ENCODE results near the gene ANKRD29. TPM values are rescaled to one million over a fixed set of nuclear protein-coding genes. Genes with fewer than 3 reads are reported as not detected.

The ANKRD29 gene
- polyA plus RNA-seq, 1 of the 3 experiments (the other 2 are of a cell fraction): 8.2 TPM

DNA sequence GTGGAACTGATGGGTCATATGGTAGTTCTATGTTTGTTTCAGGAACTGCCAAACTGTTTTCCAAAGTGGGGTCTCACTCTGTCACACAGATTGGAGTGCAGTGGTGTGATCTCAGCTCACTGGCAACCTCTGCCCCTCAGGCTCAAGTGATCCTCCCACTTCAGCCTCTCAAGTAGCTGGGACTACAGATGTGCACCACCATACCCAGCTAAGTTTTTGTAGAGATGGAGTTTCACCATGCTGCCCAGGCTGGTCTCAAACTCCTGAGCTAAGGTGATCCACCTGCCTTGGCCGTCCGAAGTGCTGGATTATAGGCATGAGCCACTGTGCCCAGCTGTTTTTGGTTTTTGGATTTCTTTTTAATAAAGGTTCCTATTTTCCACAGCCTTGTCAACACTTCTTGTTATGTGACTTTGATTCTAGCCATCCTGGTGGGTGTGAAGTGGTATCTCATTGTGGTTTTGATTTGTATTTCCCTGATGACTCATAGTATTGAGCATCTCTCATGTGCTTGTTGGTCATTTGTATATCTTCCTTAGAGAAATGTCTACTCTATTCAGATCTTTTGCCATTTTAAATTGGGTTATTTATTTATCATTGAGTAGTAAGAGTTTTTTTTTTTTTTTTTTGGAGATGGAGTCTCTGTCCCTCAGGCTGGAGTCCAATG is 99.2 kb downstream of the ANKRD29 start:
- H3K36me3 ChIP-seq (replicated peaks in 1 of 2; ENCODE audit: control insufficient read depth in 1 of 2, insufficient read depth in 2 of 2, low read length in 1 of 2): peaks cover 30 to 54% of the 10 kb centered on the region in 2 experiments
- no peak overlapping the region for H3K27ac ChIP-seq (ENCODE audit: low read depth in 2 of 2, low read length in 1 of 2)
- DNase-seq: no peak
- no peaks in the 10 kb centered on the region for H3K79me2 ChIP-seq (ENCODE audit: insufficient read depth)
- no peaks in the 10 kb centered on the region for H3K9me3 ChIP-seq
- no peak overlapping the region for H2AFZ ChIP-seq (ENCODE audit: low read depth)
- no peak overlapping the region for H3K4me3 ChIP-seq (ENCODE audit: low read depth in 2 of 2, low read length in 1 of 2)
- no peak overlapping the region for H3K4me2 ChIP-seq
- no peaks in the 10 kb centered on the region for H3K27me3 ChIP-seq (ENCODE audit: insufficient read depth)
- H3K9me2 ChIP-seq: no peaks in the 10 kb centered on the region
- H3F3A ChIP-seq (replicated peaks; ENCODE audit: insufficient read depth): no peaks in the 10 kb centered on the region
- no peaks in the 10 kb centered on the region for H3K4me1 ChIP-seq (ENCODE audit: control insufficient read depth in 1 of 2, insufficient read depth in 2 of 2, low read depth in 1 of 2, low read length in 1 of 2)
- 100% methylated on average over 2 of the region's 2 CpGs for WGBS (ENCODE audit: low lambda C conversion rate)
- H3K9ac ChIP-seq: no peak overlapping the region
- no peaks in the 10 kb centered on the region for H4K20me1 ChIP-seq (ENCODE audit: insufficient read depth)
- TF ChIP-seq, protein P1, sequence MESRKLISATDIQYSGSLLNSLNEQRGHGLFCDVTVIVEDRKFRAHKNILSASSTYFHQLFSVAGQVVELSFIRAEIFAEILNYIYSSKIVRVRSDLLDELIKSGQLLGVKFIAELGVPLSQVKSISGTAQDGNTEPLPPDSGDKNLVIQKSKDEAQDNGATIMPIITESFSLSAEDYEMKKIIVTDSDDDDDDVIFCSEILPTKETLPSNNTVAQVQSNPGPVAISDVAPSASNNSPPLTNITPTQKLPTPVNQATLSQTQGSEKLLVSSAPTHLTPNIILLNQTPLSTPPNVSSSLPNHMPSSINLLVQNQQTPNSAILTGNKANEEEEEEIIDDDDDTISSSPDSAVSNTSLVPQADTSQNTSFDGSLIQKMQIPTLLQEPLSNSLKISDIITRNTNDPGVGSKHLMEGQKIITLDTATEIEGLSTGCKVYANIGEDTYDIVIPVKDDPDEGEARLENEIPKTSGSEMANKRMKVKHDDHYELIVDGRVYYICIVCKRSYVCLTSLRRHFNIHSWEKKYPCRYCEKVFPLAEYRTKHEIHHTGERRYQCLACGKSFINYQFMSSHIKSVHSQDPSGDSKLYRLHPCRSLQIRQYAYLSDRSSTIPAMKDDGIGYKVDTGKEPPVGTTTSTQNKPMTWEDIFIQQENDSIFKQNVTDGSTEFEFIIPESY (IDR thresholded peaks at IDR 0.05; ENCODE audit: borderline replicate concordance, low read depth): no peak
- no peak for TF ChIP-seq ELF1 (IDR thresholded peaks at IDR 0.05)
- CTCF ChIA-PET: no interaction called here
- POLR2A ChIA-PET: interaction anchor here (0.7 kb wide), 1 partner anchor 38 kb away, joined by 3 read pairs; no protein-coding TSS in a partner anchor

GRCh38 chr18:23560186-23560585 is 102.5 kb downstream of the ANKRD29 start:
- no peaks in the 10 kb centered on the region for H3K9me2 ChIP-seq
- H3K4me3 ChIP-seq (ENCODE audit: low read depth in 2 of 2, low read length in 1 of 2): no peak overlapping the region
- H3F3A ChIP-seq (replicated peaks; ENCODE audit: insufficient read depth): no peaks in the 10 kb centered on the region
- H3K4me2 ChIP-seq: no peak overlapping the region
- peaks cover 37 to 42% of the 10 kb centered on the region in 2 experiments for H3K36me3 ChIP-seq (replicated peaks in 1 of 2; ENCODE audit: control insufficient read depth in 1 of 2, insufficient read depth in 2 of 2, low read length in 1 of 2)
- H3K9ac ChIP-seq: no peak overlapping the region
- H3K4me1 ChIP-seq (ENCODE audit: control insufficient read depth in 1 of 2, insufficient read depth in 2 of 2, low read depth in 1 of 2, low read length in 1 of 2): no peaks in the 10 kb centered on the region
- H4K20me1 ChIP-seq (ENCODE audit: insufficient read depth): no peaks in the 10 kb centered on the region
- ChIA-PET CTCF (interaction anchor here (1.2 kb wide), 1 partner anchor 143 kb away, joined by 5 read pairs; no protein-coding TSS in a partner anchor), POLR2A (no interaction called here)
- H3K27ac ChIP-seq (ENCODE audit: low read depth in 2 of 2, low read length in 1 of 2): no peak overlapping the region
- WGBS (ENCODE audit: low lambda C conversion rate): 93% methylated on average over 4 of the region's 4 CpGs
- no peaks in the 10 kb centered on the region for H3K79me2 ChIP-seq (ENCODE audit: insufficient read depth)
- no peak overlapping the region for H2AFZ ChIP-seq (ENCODE audit: low read depth)
- DNase-seq: no peak
- H3K27me3 ChIP-seq (ENCODE audit: insufficient read depth): no peaks in the 10 kb centered on the region
- TF ChIP-seq YY1 (IDR thresholded peaks at IDR 0.05; ENCODE audit: low read depth) (no peak), MAX (IDR thresholded peaks at IDR 0.05; ENCODE audit: low read depth) (no peak), JUND (IDR thresholded peaks at IDR 0.05) (no peak), RXRA (IDR thresholded peaks at IDR 0.05; ENCODE audit: borderline replicate concordance, low read depth) (no peak), RFX5 (IDR thresholded peaks at IDR 0.05; ENCODE audit: low read length) (no peak), FOSL2 (IDR thresholded peaks at IDR 0.05; ENCODE audit: borderline replicate concordance, low read depth) (no peak), ELF1 (IDR thresholded peaks at IDR 0.05) (no peak), SIN3A (IDR thresholded peaks at IDR 0.05; ENCODE audit: borderline replicate concordance, low read depth, low read length) (no peak), EP300 (IDR thresholded peaks at IDR 0.05; ENCODE audit: borderline replicate concordance in 1 of 2, low read depth in 1 of 2, low read length in 1 of 2) (no peak), FOXJ3 (CRISPR knock-in tag; IDR thresholded peaks at IDR 0.05) (no peak), TEAD4 (IDR thresholded peaks at IDR 0.05; ENCODE audit: borderline replicate concordance, insufficient read depth) (no peak), MXI1 (IDR thresholded peaks at IDR 0.05; ENCODE audit: low read depth, low read length) (no peak), EZH2phosphoT487 (IDR thresholded peaks at IDR 0.05; ENCODE audit: borderline replicate concordance, low read depth) (no peak), PBX3 (IDR thresholded peaks at IDR 0.05) (no peak), NRF1 (IDR thresholded peaks at IDR 0.05; ENCODE audit: low read depth, low read length) (no peak), GABPA (IDR thresholded peaks at IDR 0.05; ENCODE audit: low read depth) (no peak), TAF1 (IDR thresholded peaks at IDR 0.05; ENCODE audit: borderline replicate concordance, low read depth, low read length) (no peak), IRF3 (IDR thresholded peaks at IDR 0.05; ENCODE audit: low read depth, low read length) (no peak)
- TF ChIP-seq, protein P1 (IDR thresholded peaks at IDR 0.05; ENCODE audit: borderline replicate concordance, low read depth): no peak
- TF ChIP-seq, protein P2, sequence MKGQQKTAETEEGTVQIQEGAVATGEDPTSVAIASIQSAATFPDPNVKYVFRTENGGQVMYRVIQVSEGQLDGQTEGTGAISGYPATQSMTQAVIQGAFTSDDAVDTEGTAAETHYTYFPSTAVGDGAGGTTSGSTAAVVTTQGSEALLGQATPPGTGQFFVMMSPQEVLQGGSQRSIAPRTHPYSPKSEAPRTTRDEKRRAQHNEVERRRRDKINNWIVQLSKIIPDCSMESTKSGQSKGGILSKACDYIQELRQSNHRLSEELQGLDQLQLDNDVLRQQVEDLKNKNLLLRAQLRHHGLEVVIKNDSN (IDR thresholded peaks at IDR 0.05; ENCODE audit: borderline replicate concordance, low read depth): no peak
- H3K9me3 ChIP-seq: no peaks in the 10 kb centered on the region

Data from SK-N-SH (cell line).